Loucy (cell line): ENCODE results near the gene ALG13.

Experiments used
- H2AFZ ChIP-seq: fragments of 200-600 bp; sonication (generic); 2 replicates; pipeline ENCODE4 v1.6.0; 2016; ENCODE audit warnings: antibody characterized with exemption, mild to moderate bottlenecking, low read length, moderate library complexity
- H3F3A ChIP-seq: fragments of 200-600 bp; 2 replicates; pipeline ENCODE4 v1.6.0; 2016; ENCODE audit warnings: antibody characterized with exemption, low read depth, mild to moderate bottlenecking
- H3K27me3 ChIP-seq: fragments of 200-600 bp; sonication (generic); 2 replicates; pipeline ENCODE4 v1.6.1; 2014; ENCODE audit warnings: low read length, mild to moderate bottlenecking; ENCODE audit not compliant: insufficient read depth, poor library complexity, severe bottlenecking
- H3K36me3 ChIP-seq: fragments of 200-600 bp; sonication (generic); 2 replicates; pipeline ENCODE4 v1.6.1; 2016; ENCODE audit warnings: low read length; ENCODE audit not compliant: insufficient read depth
- H3K4me1 ChIP-seq: fragments of 200-600 bp; sonication (generic); 2 replicates; pipeline ENCODE4 v1.5.1; 2014; ENCODE audit warnings: low read length, mild to moderate bottlenecking; ENCODE audit not compliant: insufficient read depth, poor library complexity, severe bottlenecking
- H3K4me2 ChIP-seq: fragments of 200-600 bp; sonication (generic); 2 replicates; pipeline ENCODE4 v1.6.0; 2014; ENCODE audit warnings: antibody characterized with exemption, low read length, low read depth, mild to moderate bottlenecking; ENCODE audit not compliant: poor library complexity, severe bottlenecking
- H3K4me3 ChIP-seq: fragments of 200-600 bp; sonication (generic); 2 replicates; pipeline ENCODE4 v1.5.1; 2014; ENCODE audit warnings: low read length, mild to moderate bottlenecking, mixed read lengths; ENCODE audit not compliant: poor library complexity, severe bottlenecking
- H3K79me2 ChIP-seq: fragments of 200-600 bp; sonication (generic); 2 replicates; pipeline ENCODE4 v1.6.1; 2014; ENCODE audit warnings: low read length; ENCODE audit not compliant: insufficient read depth
- H3K9ac ChIP-seq: fragments of 200-600 bp; sonication (generic); 2 replicates; pipeline ENCODE4 v1.6.0; 2014; ENCODE audit warnings: mild to moderate bottlenecking, low read depth, low read length, moderate library complexity; ENCODE audit not compliant: poor library complexity, severe bottlenecking
- H3K9me2 ChIP-seq: fragments of 200-600 bp; sonication (generic); replicated peaks from 2 replicates; pipeline ENCODE4 v1.6.1; 2016; ENCODE audit warnings: low read depth, low read length, mixed read lengths
- H3K9me3 ChIP-seq: fragments of 200-600 bp; sonication (generic); 2 replicates; pipeline ENCODE4 v1.6.1; 2014; ENCODE audit warnings: mild to moderate bottlenecking, antibody characterized with exemption, low read length, low read depth; ENCODE audit not compliant: insufficient read depth
- H4K20me1 ChIP-seq: fragments of 200-600 bp; sonication (generic); 2 replicates; pipeline ENCODE4 v1.6.0; 2014; ENCODE audit warnings: antibody characterized with exemption, low read length, mild to moderate bottlenecking; ENCODE audit not compliant: insufficient read depth, poor library complexity, severe bottlenecking
- EZH2phosphoT487 ChIP-seq: fragments of 200-600 bp; IDR thresholded peaks from 2 replicates; pipeline ENCODE4 v1.6.1; 2018; ENCODE audit warnings: antibody characterized with exemption, mild to moderate bottlenecking, moderate library complexity, borderline replicate concordance
- TF ChIP-seq, protein P1 (sequence below): fragments of 200-600 bp; sonication (generic); conservative IDR thresholded peaks from 2 replicates; pipeline ENCODE4 v1.5.1; 2014; ENCODE audit warnings: mild to moderate bottlenecking, antibody characterized with exemption, low read length

The ALG13 gene

DNA sequence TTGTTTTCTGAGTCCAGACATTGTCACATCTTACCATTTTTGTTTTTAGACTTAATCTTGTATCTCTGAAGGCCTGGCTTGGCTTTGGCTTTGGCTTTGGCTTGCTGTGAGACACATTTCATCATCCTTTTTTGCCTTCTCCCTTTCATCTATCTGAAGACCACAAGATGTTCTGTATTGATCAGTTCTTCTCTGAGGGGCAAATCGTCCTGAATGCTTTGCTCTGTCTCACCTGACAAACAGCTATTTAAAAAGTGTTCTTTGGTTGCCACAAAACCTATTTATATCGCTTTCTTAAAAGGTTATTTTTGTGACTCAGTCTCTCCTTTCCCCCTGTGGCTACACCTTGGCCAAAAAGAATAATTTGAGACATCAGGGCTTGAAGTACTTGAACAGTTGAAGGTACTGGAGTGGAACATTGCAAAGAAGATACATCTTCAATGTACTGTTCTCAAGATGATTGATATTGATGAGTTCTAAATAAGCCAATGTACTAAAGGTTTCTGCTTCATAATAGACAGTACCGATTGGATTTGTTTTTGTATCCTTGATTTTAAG lies 80.7 kb downstream of the ALG13 start:
- Histone ChIP-seq H3K4me3 (no peak overlapping the region), H4K20me1 (no peaks in the 10 kb centered on the region), H2AFZ (no peak overlapping the region), H3K79me2 (no peaks in the 10 kb centered on the region), H3K4me2 (no peak overlapping the region), H3F3A (no peaks in the 10 kb centered on the region), H3K27me3 (no peaks in the 10 kb centered on the region), H3K4me1 (no peaks in the 10 kb centered on the region), H3K9ac (no peak overlapping the region), H3K36me3 (no peaks in the 10 kb centered on the region), H3K9me3 (no peaks in the 10 kb centered on the region), H3K9me2 (no peaks in the 10 kb centered on the region)
- TF ChIP-seq EZH2phosphoT487 = no peak
- TF ChIP-seq, protein P1, sequence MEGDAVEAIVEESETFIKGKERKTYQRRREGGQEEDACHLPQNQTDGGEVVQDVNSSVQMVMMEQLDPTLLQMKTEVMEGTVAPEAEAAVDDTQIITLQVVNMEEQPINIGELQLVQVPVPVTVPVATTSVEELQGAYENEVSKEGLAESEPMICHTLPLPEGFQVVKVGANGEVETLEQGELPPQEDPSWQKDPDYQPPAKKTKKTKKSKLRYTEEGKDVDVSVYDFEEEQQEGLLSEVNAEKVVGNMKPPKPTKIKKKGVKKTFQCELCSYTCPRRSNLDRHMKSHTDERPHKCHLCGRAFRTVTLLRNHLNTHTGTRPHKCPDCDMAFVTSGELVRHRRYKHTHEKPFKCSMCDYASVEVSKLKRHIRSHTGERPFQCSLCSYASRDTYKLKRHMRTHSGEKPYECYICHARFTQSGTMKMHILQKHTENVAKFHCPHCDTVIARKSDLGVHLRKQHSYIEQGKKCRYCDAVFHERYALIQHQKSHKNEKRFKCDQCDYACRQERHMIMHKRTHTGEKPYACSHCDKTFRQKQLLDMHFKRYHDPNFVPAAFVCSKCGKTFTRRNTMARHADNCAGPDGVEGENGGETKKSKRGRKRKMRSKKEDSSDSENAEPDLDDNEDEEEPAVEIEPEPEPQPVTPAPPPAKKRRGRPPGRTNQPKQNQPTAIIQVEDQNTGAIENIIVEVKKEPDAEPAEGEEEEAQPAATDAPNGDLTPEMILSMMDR = no peak

DNA sequence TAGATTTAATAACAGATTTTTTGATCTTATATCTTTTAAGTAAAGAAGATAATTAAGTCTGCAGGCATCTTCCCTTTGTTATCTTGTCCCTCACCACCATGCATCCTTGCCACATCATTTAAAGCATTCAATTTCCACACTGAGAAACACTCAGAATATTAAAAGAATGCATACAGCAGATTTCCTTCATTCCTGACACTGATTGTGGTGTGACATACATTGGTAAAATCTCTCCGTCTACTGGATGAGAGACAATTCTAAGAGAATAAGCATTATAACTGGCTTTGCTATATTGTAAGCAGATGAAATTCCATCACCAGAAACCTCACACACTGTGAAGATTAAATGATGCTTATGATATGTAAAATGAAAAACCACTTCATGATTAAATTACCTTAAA lies 97.6 kb downstream of the ALG13 start:
- no peaks in the 10 kb centered on the region for H3K9me3 ChIP-seq
- no peaks in the 10 kb centered on the region for H4K20me1 ChIP-seq
- no peak overlapping the region for H3K9ac ChIP-seq
- no peak overlapping the region for H2AFZ ChIP-seq
- H3K9me2 ChIP-seq = no peaks in the 10 kb centered on the region
- H3K4me3 ChIP-seq = no peak overlapping the region
- H3K27me3 ChIP-seq = no peaks in the 10 kb centered on the region
- TF ChIP-seq EZH2phosphoT487 = no peak
- TF ChIP-seq, protein P1 = no peak
- H3K4me1 ChIP-seq = no peaks in the 10 kb centered on the region
- no peaks in the 10 kb centered on the region for H3K36me3 ChIP-seq
- H3K79me2 ChIP-seq = no peaks in the 10 kb centered on the region
- no peak overlapping the region for H3K4me2 ChIP-seq
- no peaks in the 10 kb centered on the region for H3F3A ChIP-seq

- Histone ChIP-seq H3F3A (no peaks in the 10 kb centered on the region), H3K4me1 (no peaks in the 10 kb centered on the region), H4K20me1 (no peaks in the 10 kb centered on the region), H3K4me3 (no peak overlapping the region), H3K27me3 (no peaks in the 10 kb centered on the region), H3K79me2 (no peaks in the 10 kb centered on the region), H3K9me2 (no peaks in the 10 kb centered on the region), H3K4me2 (no peak overlapping the region), H3K9ac (no peak overlapping the region), H2AFZ (no peak overlapping the region), H3K36me3 (no peaks in the 10 kb centered on the region), H3K9me3 (no peaks in the 10 kb centered on the region)
- TF ChIP-seq, protein P1 = no peak
- no peak for TF ChIP-seq EZH2phosphoT487
Observed at GRCh38 chrX:111779582-111779981, 98.6 kb downstream of the ALG13 start.
